HCT116 (cell line): ENCODE results near the gene PPP1R1B.

Experiments
- EZH2 ChIP-seq: fragments of 200-600 bp; sonication (generic); IDR thresholded peaks from 2 replicates; pipeline ENCODE4 v1.6.1; 2017; ENCODE audit warnings: antibody characterized with exemption, mixed run types
- RAD21 ChIP-seq: IDR thresholded peaks from 2 replicates; pipeline ENCODE4 v1.6.1; 2012; ENCODE audit warnings: low read depth, mild to moderate bottlenecking
- YY1 ChIP-seq: IDR thresholded peaks from 2 replicates; pipeline ENCODE4 v1.6.1; 2011; ENCODE audit warnings: low read length, low read depth, moderate library complexity, mild to moderate bottlenecking; ENCODE audit not compliant: insufficient replicate concordance; ENCODE audit errors: extremely low read depth
- TF ChIP-seq, protein P1 (sequence below): IDR thresholded peaks from 2 replicates; pipeline ENCODE4 v1.6.1; 2012

- TF ChIP-seq EZH2 (no peak), RAD21 (no peak), YY1 (no peak)
- TF ChIP-seq, protein P1, sequence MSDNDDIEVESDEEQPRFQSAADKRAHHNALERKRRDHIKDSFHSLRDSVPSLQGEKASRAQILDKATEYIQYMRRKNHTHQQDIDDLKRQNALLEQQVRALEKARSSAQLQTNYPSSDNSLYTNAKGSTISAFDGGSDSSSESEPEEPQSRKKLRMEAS, result no peak
Measured at GRCh38 chr17:39627047-39627711, 427 bp downstream of the PPP1R1B start.
